ENCODE data around the gene SEMA4A. TPM values are rescaled to one million over a fixed set of nuclear protein-coding genes. Genes with fewer than 3 reads are reported as not detected.
A peak's percentile ranks its signal among the peaks of the same experiment; 100 is the strongest.

Gene SEMA4A
- total RNA-seq, 1 donor from 2014 or later, result 30.7 TPM

DNA sequence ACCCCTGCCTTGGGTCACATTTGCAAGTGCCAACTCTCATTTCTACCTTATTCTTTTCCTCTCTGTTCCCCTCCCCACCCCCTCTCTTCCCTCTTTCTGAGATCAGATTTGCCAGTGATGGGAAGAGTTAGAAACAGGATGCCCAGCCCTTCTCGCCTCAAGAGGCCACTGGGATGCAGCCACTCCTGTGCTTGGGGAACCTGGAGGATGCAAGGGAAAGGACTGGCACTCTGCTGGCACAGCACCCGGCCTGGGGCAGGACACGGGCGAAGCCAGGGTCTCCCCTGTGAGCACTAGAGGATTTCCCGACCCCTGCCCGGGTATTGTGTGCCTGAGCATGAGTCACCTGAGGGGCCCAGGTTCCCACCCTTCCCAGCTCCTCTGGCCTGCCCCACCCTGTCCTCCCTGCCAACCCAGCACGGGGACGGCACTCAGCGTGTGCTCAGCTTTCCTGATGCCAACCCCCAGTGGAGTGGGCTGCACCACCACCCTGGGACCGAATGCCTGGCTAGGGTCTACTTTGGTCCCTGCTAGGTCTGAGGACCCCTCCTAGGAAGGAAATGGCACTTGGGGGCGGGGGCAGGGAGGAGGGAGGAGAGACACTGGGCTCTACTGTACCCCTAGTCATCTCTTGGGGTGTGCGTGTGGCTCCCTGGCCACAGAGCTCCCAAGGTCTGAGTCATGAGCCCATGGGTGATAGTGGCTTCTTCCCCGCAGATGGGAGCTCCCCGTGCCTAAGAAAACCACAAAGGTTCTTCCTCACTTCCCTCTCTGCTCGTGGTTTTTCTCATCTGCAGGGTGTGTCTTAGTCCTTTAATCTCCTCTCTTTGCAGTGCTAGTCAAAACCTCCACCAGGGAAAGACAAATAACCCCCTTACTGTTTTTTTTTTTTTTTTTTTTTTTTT is 26.5 kb upstream of the SEMA4A start:
- ATAC-seq, result peak; percentile 31
- no peak overlapping the region for H3K4me3 ChIP-seq
- H3K9me3 ChIP-seq, result no peaks in the 10 kb centered on the region
- H3K27ac ChIP-seq, result peak overlapping the region; percentile 95
- intact Hi-C loops (cut with DNase I), result no loop called here
- H3K27me3 ChIP-seq, result no peaks in the 10 kb centered on the region
- TF ChIP-seq, protein P1, sequence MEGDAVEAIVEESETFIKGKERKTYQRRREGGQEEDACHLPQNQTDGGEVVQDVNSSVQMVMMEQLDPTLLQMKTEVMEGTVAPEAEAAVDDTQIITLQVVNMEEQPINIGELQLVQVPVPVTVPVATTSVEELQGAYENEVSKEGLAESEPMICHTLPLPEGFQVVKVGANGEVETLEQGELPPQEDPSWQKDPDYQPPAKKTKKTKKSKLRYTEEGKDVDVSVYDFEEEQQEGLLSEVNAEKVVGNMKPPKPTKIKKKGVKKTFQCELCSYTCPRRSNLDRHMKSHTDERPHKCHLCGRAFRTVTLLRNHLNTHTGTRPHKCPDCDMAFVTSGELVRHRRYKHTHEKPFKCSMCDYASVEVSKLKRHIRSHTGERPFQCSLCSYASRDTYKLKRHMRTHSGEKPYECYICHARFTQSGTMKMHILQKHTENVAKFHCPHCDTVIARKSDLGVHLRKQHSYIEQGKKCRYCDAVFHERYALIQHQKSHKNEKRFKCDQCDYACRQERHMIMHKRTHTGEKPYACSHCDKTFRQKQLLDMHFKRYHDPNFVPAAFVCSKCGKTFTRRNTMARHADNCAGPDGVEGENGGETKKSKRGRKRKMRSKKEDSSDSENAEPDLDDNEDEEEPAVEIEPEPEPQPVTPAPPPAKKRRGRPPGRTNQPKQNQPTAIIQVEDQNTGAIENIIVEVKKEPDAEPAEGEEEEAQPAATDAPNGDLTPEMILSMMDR (IDR thresholded peaks at IDR 0.05), result no peak
- no peak for DNase-seq
- H3K36me3 ChIP-seq, result peaks cover 16% of the 10 kb centered on the region
- H3K4me1 ChIP-seq, result peaks cover 92% of the 10 kb centered on the region

DNA sequence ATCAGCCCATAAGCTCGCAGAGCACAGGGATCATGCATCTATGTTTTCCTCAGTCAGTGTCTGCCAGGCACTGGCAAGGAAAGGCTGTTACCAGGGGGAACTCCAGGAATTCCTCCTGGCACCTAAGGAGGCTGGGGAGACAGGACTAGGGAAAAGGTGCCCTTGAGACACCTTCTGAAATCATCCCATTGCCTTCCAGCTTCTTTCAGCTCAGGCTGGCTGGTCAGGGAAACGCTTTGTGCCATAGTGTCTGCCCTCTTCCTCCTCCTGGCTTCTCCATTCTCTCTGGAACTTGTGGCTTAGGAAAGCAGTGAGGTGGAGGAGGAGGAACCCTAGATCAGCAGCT is 25.1 kb upstream of the SEMA4A start:
- peak overlapping the region; percentile 14 for H3K4me3 ChIP-seq
- intact Hi-C loops (cut with DNase I), result no loop called here

DNA sequence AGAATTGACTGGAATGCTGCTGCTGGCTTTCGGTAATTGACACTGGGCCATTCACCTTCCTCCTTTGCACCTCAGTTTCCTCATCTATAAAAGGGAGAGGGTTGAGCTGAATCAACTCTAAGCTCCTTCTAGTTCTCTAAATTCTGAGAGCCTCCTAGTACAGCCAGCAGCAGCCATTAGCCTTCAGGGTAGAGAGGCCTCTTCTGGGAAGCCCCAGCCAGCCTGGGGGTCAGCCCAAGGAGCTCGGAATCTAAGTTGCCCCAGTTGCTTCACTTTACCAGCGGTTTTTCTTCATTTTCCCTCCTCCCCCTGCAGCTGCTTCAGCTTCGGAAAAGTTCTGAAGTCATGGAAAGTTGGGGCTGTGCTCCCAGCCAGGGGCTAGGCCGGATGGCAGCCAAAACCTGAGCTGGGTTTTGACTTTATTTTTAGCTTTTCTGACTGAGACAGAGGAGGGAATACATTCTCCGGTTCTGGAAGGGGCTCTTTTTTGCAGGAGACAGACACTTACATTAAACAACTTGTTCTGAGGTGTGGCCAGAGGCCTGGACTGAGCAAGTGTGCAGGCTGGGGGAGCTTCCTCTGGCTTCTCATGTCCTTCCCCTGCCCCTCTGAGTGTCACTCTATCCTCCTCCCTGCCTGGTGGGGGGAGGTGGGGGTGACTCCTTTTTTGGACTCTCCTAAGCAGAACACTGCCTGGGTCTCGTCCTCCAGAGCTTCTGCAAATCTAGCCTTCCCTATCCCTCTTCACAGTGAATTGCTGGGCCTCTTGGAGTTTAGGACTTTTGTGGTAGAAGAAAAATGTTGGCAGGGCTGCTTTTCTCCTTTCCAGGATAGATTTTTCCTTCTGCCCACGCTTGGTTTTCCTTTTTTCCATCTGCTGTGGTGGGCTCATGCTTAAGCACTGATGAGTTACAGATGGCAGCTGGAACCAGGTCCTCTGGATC is 24.5 kb upstream of the SEMA4A start:
- TF ChIP-seq, protein P1 (IDR thresholded peaks at IDR 0.05), result no peak
- intact Hi-C loops (cut with DNase I), result no loop called here
- no peaks in the 10 kb centered on the region for H3K9me3 ChIP-seq
- H3K27me3 ChIP-seq, result no peaks in the 10 kb centered on the region
- peak overlapping the region; percentile 95 for H3K27ac ChIP-seq
- H3K4me1 ChIP-seq, result peaks cover 72% of the 10 kb centered on the region
- DNase-seq (no peak), ATAC-seq (no peak)
- peak overlapping the region; percentile 14 for H3K4me3 ChIP-seq
- H3K36me3 ChIP-seq, result peaks cover 35% of the 10 kb centered on the region

More for the DNA sequence above, 25.1 kb upstream of the SEMA4A start:
- H3K4me1 ChIP-seq, result peaks cover 78% of the 10 kb centered on the region
- H3K27me3 ChIP-seq, result no peaks in the 10 kb centered on the region
- H3K36me3 ChIP-seq, result peaks cover 28% of the 10 kb centered on the region
- H3K27ac ChIP-seq, result peak overlapping the region; percentile 95
- H3K9me3 ChIP-seq, result no peaks in the 10 kb centered on the region
- TF ChIP-seq, protein P1 (IDR thresholded peaks at IDR 0.05), result no peak
- ATAC-seq, result no peak
- no peak for DNase-seq

DNA sequence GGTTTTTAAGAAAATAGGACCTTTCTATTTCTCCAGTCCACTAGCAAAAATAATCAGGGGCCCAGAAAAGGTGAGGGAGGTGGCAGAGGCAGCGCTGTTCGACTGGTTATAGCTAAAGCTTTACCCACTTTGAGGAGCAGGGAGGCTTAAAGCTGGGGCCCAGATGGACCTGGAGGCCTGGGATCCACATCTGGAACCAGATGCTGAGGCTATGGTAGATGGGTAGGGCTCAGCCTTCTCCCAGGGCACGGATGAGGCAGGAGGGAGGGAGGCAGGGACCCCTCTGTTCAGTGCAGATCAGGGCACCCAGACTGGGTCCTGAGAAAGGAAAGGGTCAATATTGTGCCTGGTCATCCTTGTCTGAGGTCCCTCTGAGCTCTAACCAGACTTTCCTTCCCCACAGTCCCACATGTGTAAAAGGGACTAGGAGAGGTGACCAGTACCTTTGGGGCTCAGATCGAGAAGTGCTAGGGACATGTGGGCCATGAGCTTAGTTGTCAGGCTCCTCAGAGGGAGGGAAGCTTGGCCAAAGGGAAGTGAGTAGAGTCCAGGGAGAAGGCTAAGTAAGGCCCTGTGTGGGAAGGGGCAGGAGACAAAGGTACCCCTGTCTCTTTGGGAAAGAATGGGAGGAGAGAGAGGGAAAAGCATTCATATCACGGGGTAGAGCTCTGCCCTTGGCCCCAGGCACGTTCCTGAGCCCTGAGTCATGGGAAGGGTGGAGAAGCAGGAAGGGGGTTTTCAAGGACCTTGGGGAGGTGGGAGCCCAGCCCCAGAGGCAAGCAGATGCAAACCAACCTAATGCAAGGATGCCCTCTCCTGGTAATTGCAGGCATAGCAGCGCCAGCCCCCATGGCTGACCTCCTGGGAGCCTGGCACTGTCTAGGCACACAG is 23.5 kb upstream of the SEMA4A start:
- peaks cover 62% of the 10 kb centered on the region for H3K4me1 ChIP-seq
- H3K36me3 ChIP-seq, result peaks cover 45% of the 10 kb centered on the region
- intact Hi-C loops (cut with DNase I), result loop anchor here (5.0 kb wide), 1 partner anchor 33 kb away; no protein-coding TSS in a partner anchor
- H3K9me3 ChIP-seq, result no peaks in the 10 kb centered on the region
- H3K4me3 ChIP-seq, result peak overlapping the region; percentile 14
- TF ChIP-seq, protein P1 (IDR thresholded peaks at IDR 0.05), result peak; percentile 97
- H3K27ac ChIP-seq, result peak overlapping the region; percentile 95
- peak; percentile 91 for DNase-seq
- no peaks in the 10 kb centered on the region for H3K27me3 ChIP-seq
- ATAC-seq, result peak; percentile 86

DNA sequence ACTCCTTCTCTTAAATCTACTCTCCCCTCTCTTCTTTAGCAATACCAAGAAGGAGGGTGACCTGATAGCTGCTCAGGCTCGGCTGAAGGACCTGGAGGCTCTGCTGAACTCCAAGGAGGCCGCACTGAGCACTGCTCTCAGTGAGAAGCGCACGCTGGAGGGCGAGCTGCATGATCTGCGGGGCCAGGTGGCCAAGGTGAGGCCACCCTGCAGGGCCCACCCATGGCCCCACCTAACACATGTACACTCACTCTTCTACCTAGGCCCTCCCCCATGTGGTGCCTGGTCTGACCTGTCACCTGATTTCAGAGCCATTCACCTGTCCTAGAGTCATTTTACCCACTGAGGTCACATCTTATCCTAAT is 22.8 kb upstream of the SEMA4A start:
- Histone ChIP-seq H3K4me3 (no peak overlapping the region), H3K27ac (peak overlapping the region; percentile 95), H3K9me3 (no peaks in the 10 kb centered on the region), H3K4me1 (peaks cover 56% of the 10 kb centered on the region), H3K27me3 (no peaks in the 10 kb centered on the region), H3K36me3 (peaks cover 51% of the 10 kb centered on the region)
- intact Hi-C loops (cut with DNase I), result loop anchor here (5.0 kb wide), 1 partner anchor 33 kb away; no protein-coding TSS in a partner anchor
- ATAC-seq (no peak), DNase-seq (no peak)
- TF ChIP-seq, protein P1 (IDR thresholded peaks at IDR 0.05), result no peak
